ENCODE results near the gene NOSTRIN.
"Not testable (repeated sequence)": the region's sequence is repeated elsewhere in the genome, so short reads cannot be mapped to it uniquely, and the experiment has no call there.

The NOSTRIN gene, protein sequence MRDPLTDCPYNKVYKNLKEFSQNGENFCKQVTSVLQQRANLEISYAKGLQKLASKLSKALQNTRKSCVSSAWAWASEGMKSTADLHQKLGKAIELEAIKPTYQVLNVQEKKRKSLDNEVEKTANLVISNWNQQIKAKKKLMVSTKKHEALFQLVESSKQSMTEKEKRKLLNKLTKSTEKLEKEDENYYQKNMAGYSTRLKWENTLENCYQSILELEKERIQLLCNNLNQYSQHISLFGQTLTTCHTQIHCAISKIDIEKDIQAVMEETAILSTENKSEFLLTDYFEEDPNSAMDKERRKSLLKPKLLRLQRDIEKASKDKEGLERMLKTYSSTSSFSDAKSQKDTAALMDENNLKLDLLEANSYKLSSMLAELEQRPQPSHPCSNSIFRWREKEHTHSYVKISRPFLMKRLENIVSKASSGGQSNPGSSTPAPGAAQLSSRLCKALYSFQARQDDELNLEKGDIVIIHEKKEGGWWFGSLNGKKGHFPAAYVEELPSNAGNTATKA

DNA sequence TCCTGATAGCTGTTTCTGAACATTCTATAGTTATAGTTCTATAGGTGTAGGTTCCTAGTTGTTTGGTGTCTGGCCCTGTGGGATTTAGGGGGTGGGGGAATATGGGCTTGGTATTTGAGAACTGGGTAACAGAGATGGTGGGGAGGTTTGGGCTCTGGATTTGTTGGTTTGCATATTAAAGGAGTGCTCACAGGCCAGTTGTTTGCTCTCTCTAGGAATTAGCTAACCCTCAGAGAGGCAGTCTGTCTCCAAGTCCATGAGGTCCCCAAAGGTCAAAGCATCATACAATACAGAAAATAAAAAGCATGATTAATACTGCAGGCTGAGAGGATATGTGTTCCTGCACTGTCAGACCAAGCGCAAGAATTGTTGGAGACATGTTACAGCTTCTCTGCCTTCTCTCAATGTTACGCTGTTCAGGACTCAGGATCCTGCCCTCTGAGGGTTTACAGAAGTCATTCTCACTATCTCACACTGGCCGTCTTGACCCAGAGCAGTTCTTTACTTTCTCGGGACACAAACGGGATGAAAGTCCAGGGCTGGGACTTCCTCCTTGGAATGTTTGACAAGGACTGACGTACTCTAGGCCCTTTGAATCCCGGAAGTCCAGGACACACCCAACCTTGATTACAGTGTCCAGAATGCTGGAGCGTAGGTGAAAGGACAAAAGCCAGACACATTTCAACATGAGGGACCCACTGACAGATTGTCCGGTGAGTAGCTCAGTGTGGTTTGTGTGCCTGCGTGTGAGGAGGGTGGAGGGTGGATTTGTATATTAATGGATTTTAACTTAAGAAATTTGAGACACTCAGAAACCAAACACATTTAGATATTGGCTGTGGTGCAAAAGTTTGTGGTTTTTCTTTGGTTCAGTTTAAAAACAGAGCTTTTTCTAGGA is at the start of gene NOSTRIN:
Gene NOSTRIN, plus strand, starts transcription at position 677 of the 898 bp plus-strand sequence. Its CDS starts 10 bp downstream, at position 687.
- no peak for DNase-seq

GRCh38 chr2:168753765-168754329 is 48.6 kb upstream of the NOSTRIN start:
- no peak for DNase-seq

GRCh38 chr2:168757223-168757622 is 45.2 kb upstream of the NOSTRIN start:
- no peak for DNase-seq

- peak; percentile 49 for DNase-seq
These were observed 43.2 kb upstream of the NOSTRIN start for GRCh38 chr2:168758970-168759820.

DNA sequence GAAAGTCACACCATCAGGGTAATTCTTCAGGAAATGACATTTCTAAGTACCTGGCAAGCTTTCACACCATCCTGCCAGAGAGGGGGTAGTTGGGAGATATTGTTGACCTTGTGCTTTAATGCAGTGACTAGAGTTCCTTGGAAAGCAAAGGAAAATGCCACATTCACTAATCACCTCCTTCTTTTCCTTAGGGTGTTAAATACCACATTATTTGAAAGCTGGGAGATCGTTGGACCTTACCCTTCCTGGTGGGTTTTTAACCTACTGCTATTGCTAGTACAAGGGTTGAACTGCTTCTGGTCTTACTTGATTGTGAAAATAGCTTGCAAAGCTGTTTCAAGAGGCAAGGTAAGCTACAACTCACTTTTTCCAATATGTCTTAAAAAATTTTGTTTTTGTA is 37.0 kb upstream of the NOSTRIN start:
- DNase-seq: no peak

DNA sequence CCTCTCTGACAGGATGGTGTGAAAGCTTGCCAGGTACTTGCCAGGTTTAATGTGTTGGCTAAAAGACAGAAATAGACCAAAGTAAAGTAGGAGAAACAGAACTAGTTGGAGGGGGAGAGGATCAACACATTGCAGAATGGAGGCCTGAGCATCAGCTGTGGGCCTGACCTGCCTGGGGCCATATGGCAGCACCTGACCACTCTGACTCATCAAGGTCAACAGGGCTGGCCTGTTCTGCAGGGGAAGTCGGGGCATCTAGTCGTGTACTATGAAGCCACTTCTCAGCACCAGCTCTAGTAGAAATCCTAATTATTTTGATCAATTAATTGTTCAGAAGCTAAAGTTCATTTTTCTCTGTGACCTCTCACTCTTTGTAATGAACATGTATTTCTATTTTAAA is 35.8 kb upstream of the NOSTRIN start:
- no peak for DNase-seq

DNA sequence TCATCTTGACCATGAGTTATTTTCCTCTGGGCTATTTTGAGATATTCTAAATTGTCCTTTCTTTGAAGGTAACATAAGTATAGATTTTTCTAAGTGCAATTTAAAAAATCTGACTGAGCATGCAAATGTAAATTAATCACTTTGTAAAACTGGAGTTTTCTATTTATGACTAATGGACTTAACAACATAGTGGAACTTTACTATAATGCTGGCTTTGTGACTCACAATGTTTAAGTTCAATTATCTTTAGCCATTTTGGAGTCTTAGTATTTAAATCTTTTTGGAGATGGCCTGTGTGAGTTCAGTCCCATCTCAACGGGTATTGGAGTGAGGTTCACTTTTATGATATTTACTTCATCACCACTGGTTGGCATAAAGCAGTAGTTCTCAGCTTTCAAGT is 35.2 kb upstream of the NOSTRIN start:
- DNase-seq: no peak

- not testable (repeated sequence) for DNase-seq
These were observed 34.1 kb upstream of the NOSTRIN start for GRCh38 chr2:168768357-168768756.

DNA sequence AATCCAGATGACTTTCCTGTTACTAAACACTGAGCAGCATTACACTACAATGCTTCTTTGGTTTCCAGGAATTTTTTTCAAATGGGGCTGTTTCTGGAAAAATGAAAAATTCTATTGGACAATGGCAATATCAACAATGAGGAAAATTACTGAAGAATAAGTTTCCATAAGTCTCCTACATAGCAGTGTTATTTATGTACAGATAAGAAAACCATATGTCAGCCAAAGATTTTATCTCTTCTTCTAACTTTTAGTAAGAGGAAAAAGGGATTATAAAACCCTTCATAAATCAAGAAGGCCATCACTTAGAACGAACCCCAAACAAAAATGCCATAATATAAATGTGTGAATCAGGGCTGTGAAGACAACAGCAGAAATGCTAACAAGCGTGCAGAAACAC is 31.6 kb upstream of the NOSTRIN start:
- no peak for DNase-seq

GRCh38 chr2:168772704-168773103 is 29.7 kb upstream of the NOSTRIN start:
- no peak for DNase-seq

- no peak for DNase-seq
These were observed 29.3 kb upstream of the NOSTRIN start for GRCh38 chr2:168773128-168773527.

- DNase-seq: peak; percentile 52
These were observed 28.5 kb upstream of the NOSTRIN start for GRCh38 chr2:168773719-168774521.

- DNase-seq: no peak
These were observed 26.6 kb upstream of the NOSTRIN start for GRCh38 chr2:168775837-168776236.

DNA sequence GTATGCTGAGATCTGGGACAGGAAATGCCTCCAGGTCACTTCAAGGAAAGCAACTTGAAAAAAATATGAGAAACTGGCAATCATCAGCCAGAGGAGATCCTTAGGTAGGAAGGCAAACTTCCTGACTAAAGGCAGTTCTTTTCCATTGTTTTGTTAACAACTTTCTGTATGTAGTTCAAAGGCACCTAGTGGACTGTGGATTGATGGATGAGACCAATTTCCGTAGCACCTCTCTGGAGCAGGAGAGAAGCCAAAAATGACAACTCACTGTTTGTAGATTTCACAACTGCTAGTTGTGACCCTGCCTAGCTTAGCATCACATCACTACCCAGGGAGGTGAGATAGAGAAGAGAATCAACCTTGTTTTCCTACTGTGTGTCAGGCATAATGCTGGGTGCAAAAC is 21.8 kb upstream of the NOSTRIN start:
- DNase-seq: no peak

DNA sequence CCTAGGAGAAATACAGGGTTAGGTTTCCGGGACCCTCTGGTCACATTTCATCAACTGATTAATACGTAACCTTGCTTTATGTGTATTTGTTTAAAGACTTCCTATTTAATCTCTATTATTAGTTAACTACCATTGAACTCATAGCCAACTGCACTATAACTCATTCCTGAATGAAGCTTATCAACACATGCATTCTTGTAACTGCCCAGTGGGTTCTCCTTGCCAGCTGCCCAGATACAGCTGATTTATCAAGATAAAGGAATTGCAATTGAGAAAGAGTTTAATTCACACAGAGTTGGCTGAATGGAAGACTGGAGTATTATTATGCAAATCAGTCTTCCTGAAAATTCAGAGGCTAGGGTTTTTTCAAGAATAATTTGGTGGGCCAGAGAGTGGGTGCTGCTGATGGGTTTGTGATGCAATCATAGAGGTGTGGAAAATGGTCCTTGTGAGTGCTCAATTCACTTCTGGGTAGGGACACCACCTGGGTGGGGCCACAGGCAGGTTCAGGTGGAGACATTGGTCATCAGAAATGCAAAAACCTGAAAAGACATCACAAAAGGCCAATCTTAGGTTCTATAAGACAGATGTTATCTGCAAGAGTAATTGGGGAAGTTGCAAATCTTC is 21.1 kb upstream of the NOSTRIN start:
- no peak for DNase-seq

- no peak for DNase-seq
These were observed 20.2 kb upstream of the NOSTRIN start for GRCh38 chr2:168782271-168782670.

DNA sequence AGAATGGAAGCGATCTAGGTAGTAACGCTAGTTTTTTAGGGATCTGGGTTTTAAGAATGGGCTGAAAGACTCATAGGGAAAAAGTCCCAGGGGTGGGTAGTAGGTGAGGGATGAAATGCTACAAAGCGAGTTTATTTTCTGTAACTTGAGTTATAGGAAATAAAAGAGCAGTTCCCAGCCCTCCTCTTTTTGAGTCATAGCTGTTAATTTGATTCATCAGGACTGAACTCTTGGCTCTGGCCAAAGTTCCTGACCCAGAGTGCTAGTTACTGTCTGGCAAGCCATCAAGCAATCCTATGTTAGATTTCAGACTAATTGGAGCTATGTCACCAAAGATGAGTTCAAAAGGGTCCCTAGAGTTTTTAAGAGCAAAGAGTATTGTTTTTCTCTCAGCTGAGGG is 17.4 kb upstream of the NOSTRIN start:
- no peak for DNase-seq

GRCh38 chr2:168787098-168787781 is 15.2 kb upstream of the NOSTRIN start:
- DNase-seq: no peak

DNA sequence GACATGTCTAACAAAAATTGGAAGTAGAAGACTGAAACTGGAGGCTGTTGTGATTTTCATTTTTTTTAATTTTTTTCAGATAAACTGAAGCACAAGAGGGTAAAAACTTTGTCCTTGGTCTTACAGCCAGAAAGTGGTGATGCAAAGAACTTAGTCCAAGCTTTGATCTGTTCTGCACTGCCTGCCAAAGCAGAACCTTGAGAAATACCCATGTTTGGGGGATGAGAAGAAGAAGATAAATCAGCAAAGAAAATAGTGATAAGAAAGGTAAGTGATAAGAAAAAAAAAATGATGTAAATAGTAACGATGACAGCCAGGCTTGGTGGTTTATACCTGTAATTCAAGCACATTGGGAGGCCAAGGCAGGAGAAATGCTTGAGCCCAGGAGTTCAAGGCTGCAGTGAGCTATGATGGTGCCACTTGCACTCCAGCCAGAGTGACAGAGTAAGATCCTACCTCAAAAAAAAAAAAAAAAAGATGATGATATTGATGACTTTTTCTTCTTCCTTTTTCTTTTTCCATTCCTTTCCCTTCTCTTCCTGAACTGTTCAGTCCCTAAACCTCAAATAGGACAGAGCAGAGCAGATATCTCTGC is 14.6 kb upstream of the NOSTRIN start:
- no peak for DNase-seq

- no peak for DNase-seq
These were observed 12.7 kb upstream of the NOSTRIN start for GRCh38 chr2:168789776-168790175.

Measured in NCI-H1694 (cell line).